Effector CD8-positive, alpha-beta T cell (primary cell): Measurements from ENCODE around the gene RSAD2.
A peak's percentile ranks its signal among the peaks of the same experiment; 100 is the strongest.
"Not testable (repeated sequence)": the region's sequence is repeated elsewhere in the genome, so short reads cannot be mapped to it uniquely, and the experiment has no call there.

Experiments used
- DNase-seq: peaks from one replicate; lab custom pipeline; 2025; lab: John Stamatoyannopoulos, UW

The RSAD2 gene

DNA sequence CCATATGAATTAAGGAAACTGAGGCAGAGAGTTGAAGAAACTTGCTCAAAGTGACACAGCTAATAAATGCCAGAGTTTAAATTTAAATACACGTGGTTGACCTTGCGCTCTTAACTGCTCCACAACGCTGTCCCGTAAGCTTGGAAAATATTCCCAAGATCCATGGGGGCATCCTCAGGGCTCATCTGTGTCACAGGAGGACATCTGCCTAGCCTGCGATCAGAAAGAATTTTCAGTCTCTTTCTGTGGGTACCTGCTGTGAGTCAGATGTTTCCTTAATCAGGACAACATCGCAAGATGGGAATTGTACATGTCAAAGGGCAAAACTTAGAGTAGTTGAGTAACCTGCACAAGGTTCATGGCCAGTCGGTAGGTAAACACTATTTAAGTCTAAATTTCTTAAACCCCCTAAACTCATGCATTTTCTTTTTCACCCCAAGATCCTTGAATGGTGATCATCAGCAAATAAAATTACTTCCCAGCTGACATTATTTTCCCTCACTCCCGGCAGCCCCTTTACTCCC, 13.3 kb upstream of the RSAD2 start:
- DNase-seq = no peak

DNA sequence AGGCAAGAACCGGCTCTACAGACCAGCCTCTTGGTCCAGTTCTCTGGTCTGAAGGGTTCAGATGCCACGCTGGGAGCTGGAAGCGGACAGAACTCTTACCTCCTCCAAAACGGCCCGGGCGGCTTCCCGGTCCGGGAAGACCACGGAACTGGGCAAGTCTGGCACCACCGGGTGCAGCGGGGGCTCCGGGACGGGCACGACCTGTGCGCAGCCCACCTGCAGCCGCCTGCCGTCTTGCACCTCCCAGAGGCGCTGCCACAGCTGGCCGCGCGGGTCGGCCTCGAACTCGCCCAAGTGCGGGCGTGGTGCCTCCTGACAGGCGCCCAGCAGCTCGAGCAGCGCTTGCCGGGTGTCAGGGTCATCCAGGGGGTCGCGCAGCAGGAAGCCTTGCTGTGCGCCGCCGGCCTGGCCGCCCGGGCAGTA, 12.6 kb upstream of the RSAD2 start:
- no peak for DNase-seq

GRCh38 chr2:6865346-6866274, 12.0 kb upstream of the RSAD2 start, which contains the start of gene CMPK2:
Gene CMPK2 (minus strand): TSS chr2:6865907. CDS start chr2:6865696, 211 bp downstream.
- DNase-seq = peak; percentile 57

- no peak for DNase-seq
These were observed 11.3 kb upstream of the RSAD2 start for GRCh38 chr2:6866275-6866671.

- no peak for DNase-seq
These were observed 10.6 kb upstream of the RSAD2 start for GRCh38 chr2:6866982-6867381.

- no peak for DNase-seq
These were observed 5.2 kb upstream of the RSAD2 start for GRCh38 chr2:6872394-6872793.

DNA sequence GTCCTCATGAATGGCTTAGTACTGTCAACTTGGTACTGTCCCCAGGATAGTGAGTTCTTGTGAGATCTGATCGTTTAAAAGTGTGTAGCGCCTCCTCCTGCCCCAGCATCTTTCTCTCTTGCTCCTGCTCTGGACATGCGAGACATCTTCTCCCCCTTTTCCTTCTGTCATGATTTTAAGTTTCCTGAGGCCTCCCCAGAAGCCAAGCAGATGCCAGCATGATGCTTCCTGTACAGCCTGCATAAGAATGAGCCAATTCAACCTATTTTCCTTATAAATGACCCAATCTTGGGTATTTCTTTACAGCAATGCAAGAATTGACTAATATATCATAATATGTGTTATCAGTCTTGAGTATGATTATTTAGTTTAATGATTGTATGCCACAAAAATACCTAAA, 3.5 kb upstream of the RSAD2 start:
- DNase-seq = no peak

DNA sequence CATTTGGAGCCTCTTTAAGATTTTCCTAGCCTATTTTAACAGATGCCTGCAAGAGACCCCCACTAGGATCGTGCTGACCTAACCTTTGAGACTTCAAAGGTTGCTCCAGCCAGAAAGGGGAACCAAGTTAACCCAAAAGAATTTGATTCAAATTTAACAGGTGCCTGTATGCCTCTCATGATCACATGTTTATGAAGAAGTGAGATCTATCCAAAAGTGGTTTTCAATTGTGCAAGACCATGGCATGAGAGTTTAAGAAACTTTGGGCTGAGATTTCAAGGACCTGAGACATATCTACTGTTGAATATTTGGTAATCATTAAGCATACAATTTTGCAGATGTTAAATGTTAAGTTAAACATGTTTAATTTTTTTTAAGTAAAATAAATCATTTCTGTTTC, 1.3 kb upstream of the RSAD2 start:
- no peak for DNase-seq

DNA sequence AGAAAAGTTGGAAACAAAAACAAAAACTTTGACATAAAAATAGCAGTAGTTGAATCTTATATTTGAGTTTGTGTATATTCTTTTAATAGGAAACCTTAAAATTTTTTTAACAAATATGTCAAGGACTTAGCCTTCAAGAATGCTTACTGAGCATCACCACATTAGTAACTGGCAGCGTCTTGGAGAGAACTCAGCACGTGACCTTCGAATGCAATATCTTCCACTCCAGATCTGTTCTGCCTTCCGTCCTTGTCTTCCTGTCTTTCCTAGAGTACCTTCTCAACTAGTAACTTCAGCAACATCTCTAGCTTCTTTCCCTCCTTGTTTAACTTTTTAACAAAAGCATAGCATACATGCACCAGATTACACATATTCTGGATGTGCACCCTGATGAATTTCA, 972 bp downstream of the RSAD2 start:
- no peak for DNase-seq

DNA sequence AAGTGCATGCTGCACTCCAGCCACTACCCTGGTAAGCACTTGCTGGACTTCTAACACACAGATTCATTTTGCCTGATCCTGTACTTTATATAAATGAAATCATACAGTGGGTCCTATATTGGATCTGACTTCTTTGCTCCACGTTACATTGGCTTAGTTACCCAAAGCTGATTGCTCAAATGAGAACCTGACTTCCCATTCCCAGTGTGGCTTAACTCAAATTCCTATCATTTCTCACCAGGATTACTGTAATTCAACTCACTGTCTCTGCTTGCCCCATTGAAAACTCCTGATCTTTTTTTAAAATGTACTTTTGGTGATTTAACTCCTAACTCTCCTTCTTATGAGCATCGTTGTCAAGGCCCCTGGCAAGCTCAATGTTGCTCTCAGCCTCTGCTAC, 1.4 kb downstream of the RSAD2 start:
- DNase-seq = no peak

DNA sequence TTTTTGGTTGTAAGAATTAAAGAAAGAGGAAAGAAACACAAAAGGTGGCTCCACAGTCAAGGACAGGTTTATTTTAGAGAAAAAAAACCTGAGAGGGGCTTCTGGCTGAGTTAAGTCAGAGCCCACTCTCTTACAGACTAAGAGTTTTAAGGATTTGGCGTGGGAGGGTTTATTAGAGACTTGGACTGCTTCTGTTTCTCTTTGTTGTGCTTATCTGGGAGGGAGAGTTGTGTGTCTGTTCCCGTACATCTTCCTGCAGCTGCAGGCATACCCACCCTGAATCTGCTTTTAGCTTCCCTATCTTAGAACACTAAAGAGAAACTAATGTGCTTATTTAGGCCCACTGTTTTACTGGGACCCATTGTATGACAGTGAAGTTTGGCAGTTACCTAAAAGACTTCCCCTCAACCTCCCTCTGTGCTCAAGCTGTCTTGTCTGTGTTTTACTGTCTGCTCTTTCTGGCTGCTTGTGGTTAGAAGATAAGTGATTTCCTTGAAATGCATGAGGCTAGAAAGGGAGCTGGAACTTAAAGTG, 2.7 kb downstream of the RSAD2 start:
- no peak for DNase-seq

- DNase-seq = no peak
These were observed 3.5 kb downstream of the RSAD2 start for GRCh38 chr2:6881046-6881445.

- no peak for DNase-seq
These were observed 3.9 kb downstream of the RSAD2 start for GRCh38 chr2:6881516-6881915.

- DNase-seq = no peak
These were observed 6.0 kb downstream of the RSAD2 start for GRCh38 chr2:6883448-6884122.

GRCh38 chr2:6885551-6885950, 8.0 kb downstream of the RSAD2 start:
- DNase-seq = no peak

DNA sequence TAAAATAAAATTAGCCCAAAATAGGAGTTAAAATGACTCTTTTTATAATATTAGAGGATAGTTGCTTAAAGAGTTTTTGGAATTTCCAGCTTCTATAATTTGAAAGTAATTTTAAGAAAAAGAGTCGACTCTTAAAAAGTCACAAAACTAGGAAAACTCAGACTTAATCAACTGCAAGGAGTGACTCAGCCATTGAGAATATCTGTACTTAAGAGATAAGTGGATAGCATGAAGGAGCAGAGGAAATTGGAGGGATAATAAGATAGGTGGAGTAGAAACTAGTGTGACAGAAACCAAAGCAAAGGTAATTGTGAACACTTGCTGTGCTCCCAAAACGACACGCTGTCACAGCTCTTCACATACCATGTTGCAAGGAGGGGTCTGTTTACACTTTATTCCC, 8.4 kb downstream of the RSAD2 start:
- no peak for DNase-seq

DNA sequence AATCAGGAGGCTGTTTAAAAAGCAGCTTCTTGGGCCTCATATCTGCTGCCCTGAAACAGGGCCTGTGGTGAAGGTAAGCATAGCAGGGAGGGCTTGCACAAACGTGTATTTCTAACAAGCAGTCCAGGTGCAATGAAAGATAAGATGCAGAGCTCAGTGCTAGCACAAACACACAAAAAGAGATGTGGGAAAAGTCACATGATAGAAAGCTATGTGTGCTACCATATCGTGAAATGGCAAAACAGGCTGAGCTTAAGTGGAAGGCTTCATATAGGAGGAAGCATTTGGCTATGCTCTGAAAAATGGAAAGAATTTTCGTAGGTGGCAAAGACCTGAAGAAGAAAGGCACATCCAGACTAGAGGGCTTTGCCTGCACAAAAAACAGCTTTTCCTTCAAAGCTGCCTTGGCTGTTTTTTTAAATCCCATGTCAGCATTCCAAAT, 10.2 kb downstream of the RSAD2 start:
- no peak for DNase-seq

DNA sequence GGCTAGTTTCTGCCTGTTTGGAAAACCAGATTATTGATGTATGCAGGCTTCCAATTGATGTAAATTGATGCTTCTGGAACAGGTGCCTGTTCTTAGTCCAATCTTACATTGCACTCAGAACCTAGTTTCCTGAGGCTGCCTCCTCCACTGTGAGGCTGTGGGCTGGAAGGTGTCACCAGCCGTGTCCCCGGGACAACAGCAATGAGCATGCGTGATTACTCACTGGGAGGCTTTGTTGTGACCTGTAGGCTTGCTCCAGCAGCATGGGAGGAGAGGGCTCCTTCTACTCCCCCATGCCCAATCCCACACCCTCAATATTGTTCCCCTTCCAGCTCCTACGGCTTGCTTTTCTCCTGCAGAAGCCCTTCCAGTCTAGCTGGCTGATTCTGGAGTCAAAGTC, 11.1 kb downstream of the RSAD2 start:
- no peak for DNase-seq

DNA sequence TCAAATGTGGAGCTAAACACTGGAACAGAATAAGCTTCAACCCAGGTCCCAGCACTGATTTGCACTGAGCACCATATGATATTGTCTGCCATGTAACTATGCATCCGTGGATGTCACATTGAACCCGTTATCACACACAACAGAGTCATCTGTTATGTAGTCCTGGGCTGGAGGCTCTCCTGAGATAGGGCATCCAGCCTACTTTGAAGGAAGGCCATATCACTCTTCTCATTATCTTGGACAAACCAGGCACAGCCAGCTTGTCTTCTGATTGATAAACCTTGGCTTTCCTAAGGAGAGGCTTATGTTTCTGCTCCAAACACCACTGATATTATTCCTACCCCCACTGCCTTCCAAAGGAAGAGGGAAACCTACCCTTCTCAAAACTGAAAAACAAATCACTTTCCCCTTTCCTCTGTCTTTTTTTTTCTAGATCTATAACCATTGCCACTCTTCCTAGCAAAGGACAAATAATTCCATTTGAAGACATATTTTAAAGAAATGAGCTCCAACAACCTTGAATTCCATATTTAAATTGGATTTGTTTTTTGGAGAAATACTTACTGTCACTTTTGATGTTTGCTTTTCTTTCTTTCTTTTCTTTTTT, 16.4 kb downstream of the RSAD2 start:
- no peak for DNase-seq

- DNase-seq = no peak
These were observed 19.6 kb downstream of the RSAD2 start for GRCh38 chr2:6896930-6897759.

DNA sequence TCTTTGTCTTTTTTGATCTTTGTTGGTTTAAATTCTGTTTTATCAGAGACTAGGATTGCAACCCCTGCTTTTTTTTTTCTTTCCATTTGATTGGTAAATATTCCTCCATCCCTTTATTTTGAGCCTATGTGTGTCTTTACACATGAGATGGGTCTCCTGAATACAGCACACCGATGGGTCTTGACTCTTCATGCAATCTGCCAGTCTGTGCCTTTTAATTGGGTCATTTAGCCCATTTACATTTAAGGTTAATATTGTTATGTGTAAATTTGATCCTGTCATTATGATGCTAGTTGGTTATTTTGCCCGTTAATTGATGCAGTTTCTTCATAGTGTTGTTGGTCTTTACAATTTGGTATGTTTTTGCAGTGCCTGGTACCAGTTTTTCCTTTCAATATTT, 25.0 kb downstream of the RSAD2 start:
- not testable (repeated sequence) for DNase-seq
